A549 (cell line): ENCODE results near the gene STIP1. TPM values are rescaled to one million over a fixed set of nuclear protein-coding genes. Genes with fewer than 3 reads are reported as not detected.

Experiments used
- ATAC-seq, 2 experiments: fragments of 200-7000 bp in 1 of 2; fragments of >200 bp in 1 of 2; cut with Nextera tagmentation in 1 of 2; cut with Tn5 transposase in 1 of 2; 3 replicates each; pipeline versions ENCODE4 v1.8.0 to v1.9.1; 2018 to 2020; ENCODE audit warnings: mild to moderate bottlenecking in 1 of 2, moderate library complexity in 1 of 2
- CTCF ChIA-PET: fragments of 300-600 bp; sonication (Branson Sonifier 250); formaldehyde crosslinking; extraction: SDS; loops from one replicate; lab custom pipeline; 2021; ENCODE audit warnings: antibody characterized with exemption, inconsistent platforms; lab: Yijun Ruan, JAX
- POLR2A ChIA-PET: fragments of 350-600 bp; formaldehyde crosslinking; extraction: SDS; loops from one replicate; lab custom pipeline; 2021; ENCODE audit warnings: antibody characterized with exemption, inconsistent platforms; lab: Yijun Ruan, JAX
- DNase-seq, 2 experiments: peaks; one replicate each; pipeline versions ENCODE4 v3.0.0 to v3.0.0-alpha.2; 2011 to 2016; ENCODE audit warnings: low read depth in 1 of 2, low spot score in 1 of 2
- FAIRE-seq: peaks from 2 replicates; lab custom pipeline; 2011; peaks lifted over from hg19 to GRCh38; lab: Jason Lieb, UNC
- H3K27ac ChIP-seq, 2 experiments: fragments of >200 bp; sonication (Bioruptor Twin); formaldehyde crosslinking; 3 replicates each; pipeline ENCODE4 v1.5.1; 2016 to 2017
- H3K4me1 ChIP-seq: fragments of >200 bp; sonication (Bioruptor Twin); formaldehyde crosslinking; 3 replicates; pipeline ENCODE4 v1.6.1; 2016
- H3K4me2 ChIP-seq: fragments of >200 bp; sonication (Bioruptor Twin); formaldehyde crosslinking; 3 replicates; pipeline ENCODE4 v1.6.1; 2016
- H3K4me3 ChIP-seq: fragments of >200 bp; sonication (Bioruptor Twin); formaldehyde crosslinking; 3 replicates; pipeline ENCODE4 v1.5.1; 2016
- H3K9me3 ChIP-seq: fragments of >200 bp; sonication (Bioruptor Twin); formaldehyde crosslinking; 3 replicates; pipeline ENCODE4 v1.6.1; 2016
- CBX2 ChIP-seq: fragments of 200-600 bp; sonication (generic); IDR thresholded peaks from 2 replicates; pipeline ENCODE4 v1.6.1; 2016; ENCODE audit warnings: low read depth, mild to moderate bottlenecking, borderline replicate concordance
- CBX8 ChIP-seq: fragments of 200-600 bp; sonication (generic); IDR thresholded peaks from 2 replicates; pipeline ENCODE4 v1.6.1; 2016
- CHD4 ChIP-seq: fragments of 200-600 bp; sonication (generic); IDR thresholded peaks from 2 replicates; pipeline ENCODE4 v1.6.1; 2016; ENCODE audit warnings: antibody characterized with exemption, mild to moderate bottlenecking, borderline replicate concordance
- E2F6 ChIP-seq: IDR thresholded peaks from 2 replicates; pipeline ENCODE4 v1.6.1; 2012; ENCODE audit warnings: low read depth, borderline replicate concordance
- EP300 ChIP-seq, 2 experiments: fragments of >200 bp; sonication (Bioruptor Twin); formaldehyde crosslinking; IDR thresholded peaks; 2 replicates in 1 of 2; 3 replicates in 1 of 2; pipeline ENCODE4 v1.6.1; 2016 to 2017
- ESRRA ChIP-seq: fragments of 150-350 bp; IDR thresholded peaks from 2 replicates; pipeline ENCODE4 v1.6.1; 2014; ENCODE audit warnings: mild to moderate bottlenecking, low read length, borderline replicate concordance
- FOSL2 ChIP-seq, 2 experiments: fragments of 450-650 bp in 1 of 2; fragments of >200 bp in 1 of 2; sonication (Bioruptor Twin) in 1 of 2; formaldehyde crosslinking; IDR thresholded peaks; 2 replicates each; pipeline versions ENCODE4 v1.5.0 to v1.6.1; 2016 to 2020; ENCODE audit warnings: mild to moderate bottlenecking in 1 of 2, moderate library complexity in 1 of 2
- FOXS1 ChIP-seq: fragments of 250-450 bp; sonication (Bioruptor Pico); IDR thresholded peaks from 2 replicates; pipeline ENCODE4 v1.5.0; 2020; ENCODE audit warnings: mild to moderate bottlenecking, moderate library complexity
- HEYL ChIP-seq: fragments of 250-450 bp; sonication (Bioruptor Pico); IDR thresholded peaks from 2 replicates; pipeline ENCODE4 v1.8.0; 2021; ENCODE audit warnings: mild to moderate bottlenecking, moderate library complexity
- HMGXB4 ChIP-seq: fragments of 250-450 bp; sonication (Bioruptor Pico); IDR thresholded peaks from 2 replicates; pipeline ENCODE4 v1.5.0; 2021; ENCODE audit warnings: mild to moderate bottlenecking, moderate library complexity, borderline replicate concordance
- HOXB13 ChIP-seq: fragments of 250-450 bp; sonication (Bioruptor Pico); IDR thresholded peaks from 2 replicates; pipeline ENCODE4 v1.5.0; 2020; ENCODE audit warnings: low read depth, mild to moderate bottlenecking, moderate library complexity
- JUN ChIP-seq, 2 experiments: fragments of >200 bp; sonication (Bioruptor Twin); formaldehyde crosslinking; IDR thresholded peaks; 2 replicates in 1 of 2; 3 replicates in 1 of 2; pipeline ENCODE4 v1.6.1; 2016 to 2017
- JUNB ChIP-seq: fragments of >200 bp; sonication (Bioruptor Twin); formaldehyde crosslinking; IDR thresholded peaks from 2 replicates; pipeline ENCODE4 v1.6.1; 2016
- MAZ ChIP-seq: fragments of 150-350 bp; IDR thresholded peaks from 2 replicates; pipeline ENCODE4 v1.6.1; 2014; ENCODE audit warnings: antibody characterized with exemption, low read depth, low read length, borderline replicate concordance
- NFE2L2 ChIP-seq: fragments of 150-350 bp; conservative IDR thresholded peaks from 2 replicates; pipeline ENCODE4 v1.6.1; 2014; ENCODE audit warnings: low read length
- NPAS2 ChIP-seq: fragments of 250-450 bp; sonication (Bioruptor Pico); IDR thresholded peaks from 2 replicates; pipeline ENCODE4 v1.8.0; 2022; ENCODE audit warnings: mild to moderate bottlenecking, moderate library complexity, borderline replicate concordance
- POLR2A ChIP-seq: IDR thresholded peaks from 2 replicates; pipeline ENCODE4 v1.6.1; 2012; ENCODE audit warnings: mild to moderate bottlenecking, low read length
- POLR2AphosphoS2 ChIP-seq: conservative IDR thresholded peaks from 2 replicates; pipeline ENCODE4 v1.6.1; 2012; ENCODE audit warnings: low read length, improper control_type of control experiment, inconsistent platforms
- RAD21 ChIP-seq, 2 experiments: fragments of >200 bp in 1 of 2; sonication (Bioruptor Twin) in 1 of 2; formaldehyde crosslinking in 1 of 2; IDR thresholded peaks in 1 of 2; conservative IDR thresholded peaks in 1 of 2; 2 replicates in 1 of 2; 3 replicates in 1 of 2; pipeline ENCODE4 v1.6.1; 2012 to 2018; ENCODE audit warnings: inconsistent platforms in 1 of 2
- RNF2 ChIP-seq: fragments of 200-600 bp; sonication (generic); IDR thresholded peaks from 2 replicates; pipeline ENCODE4 v1.6.1; 2016; ENCODE audit warnings: low read depth, mild to moderate bottlenecking, antibody characterized with exemption, moderate library complexity, borderline replicate concordance
- TFCP2L1 ChIP-seq: fragments of 250-450 bp; sonication (Bioruptor Pico); IDR thresholded peaks from 2 replicates; pipeline ENCODE4 v1.5.0; 2021; ENCODE audit warnings: mild to moderate bottlenecking
- TP53 ChIP-seq: fragments of 250-450 bp; sonication (Bioruptor Pico); IDR thresholded peaks from 2 replicates; pipeline ENCODE4 v1.5.0; 2021; ENCODE audit warnings: mild to moderate bottlenecking, moderate library complexity
- ZNF302 ChIP-seq: fragments of 250-450 bp; sonication (Bioruptor Pico); IDR thresholded peaks from 2 replicates; pipeline ENCODE4 v1.9.0; 2021; ENCODE audit warnings: inconsistent platforms, mild to moderate bottlenecking, moderate library complexity
- ZSCAN20 ChIP-seq: fragments of 250-450 bp; sonication (Bioruptor Pico); IDR thresholded peaks from 2 replicates; pipeline ENCODE4 v1.8.0; 2022; ENCODE audit warnings: mild to moderate bottlenecking, moderate library complexity
- WGBS: methylation state at CpG from one replicate; pipeline ENCODE4 v1.1.6; 2017; ENCODE audit errors: missing lambda C conversion rate; 5-methylcytosine and 5-hydroxymethylcytosine counted together
- polyA plus RNA-seq, 4 experiments: library from polyadenylated mRNA; depleted of rRNA in 3 of 4; stranded (reverse); fragments of >200 nt; fragmentation: RNase III in 1 of 4; extraction: RNeasy Plus Mini Kit Qiagen cat#74134 plus additional on column Dnase treatment in 1 of 4; gene quantifications; 2 replicates in 3 of 4; 3 replicates in 1 of 4; pipeline ENCODE4 v1.2.3, GENCODE V29; 2011 to 2017
- TF ChIP-seq, protein P1 (sequence below): IDR thresholded peaks from 2 replicates; pipeline ENCODE4 v1.6.1; 2012
- TF ChIP-seq, protein P2 (sequence below): fragments of 250-450 bp; sonication (Bioruptor Pico); IDR thresholded peaks from 2 replicates; pipeline ENCODE4 v1.5.0; 2020; ENCODE audit warnings: low read depth, mild to moderate bottlenecking, moderate library complexity
- TF ChIP-seq, protein P3 (sequence below): fragments of >200 bp; sonication (Bioruptor Twin); formaldehyde crosslinking; IDR thresholded peaks from 3 replicates; pipeline ENCODE4 v1.5.1; 2016

The STIP1 gene
- polyA plus RNA-seq, 2 of the 4 experiments (the other 2 are of a cell fraction), result 288 to 297 TPM

DNA sequence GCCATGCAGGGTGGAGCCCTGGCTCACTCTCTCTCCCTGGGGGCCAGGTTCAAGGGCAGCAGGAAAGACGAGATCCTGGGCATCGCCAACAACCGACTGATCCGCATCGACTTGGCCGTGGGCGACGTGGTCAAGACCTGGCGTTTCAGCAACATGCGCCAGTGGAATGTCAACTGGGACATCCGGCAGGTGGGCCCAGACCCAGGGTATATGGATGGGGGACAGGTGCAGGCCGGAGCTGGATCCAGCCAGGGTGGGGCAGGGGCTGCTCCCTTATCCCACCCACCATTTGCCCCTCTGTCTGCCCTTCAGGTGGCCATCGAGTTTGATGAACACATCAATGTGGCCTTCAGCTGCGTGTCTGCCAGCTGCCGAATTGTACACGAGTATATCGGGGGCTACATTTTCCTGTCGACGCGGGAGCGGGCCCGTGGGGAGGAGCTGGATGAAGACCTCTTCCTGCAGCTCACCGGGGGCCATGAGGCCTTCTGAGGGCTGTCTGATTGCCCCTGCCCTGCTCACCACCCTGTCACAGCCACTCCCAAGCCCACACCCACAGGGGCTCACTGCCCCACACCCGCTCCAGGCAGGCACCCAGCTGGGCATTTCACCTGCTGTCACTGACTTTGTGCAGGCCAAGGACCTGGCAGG, 37.2 kb downstream of the STIP1 start:
- ATAC-seq (no peak), FAIRE-seq (no peak), DNase-seq (no peak)
- no peak overlapping the region for H3K4me3 ChIP-seq
- no peak for TF ChIP-seq FOXS1
- no peak for TF ChIP-seq NPAS2 (CRISPR knock-in tag)
- no peak for TF ChIP-seq TP53 (CRISPR knock-in tag)
- TF ChIP-seq MAZ, result no peak
- TF ChIP-seq, protein P1, sequence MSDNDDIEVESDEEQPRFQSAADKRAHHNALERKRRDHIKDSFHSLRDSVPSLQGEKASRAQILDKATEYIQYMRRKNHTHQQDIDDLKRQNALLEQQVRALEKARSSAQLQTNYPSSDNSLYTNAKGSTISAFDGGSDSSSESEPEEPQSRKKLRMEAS, result no peak
- no peak for TF ChIP-seq HMGXB4 (CRISPR knock-in tag)
- no peak for TF ChIP-seq HEYL
- TF ChIP-seq RNF2, result no peak
- no peak for TF ChIP-seq POLR2AphosphoS2
- no peak for TF ChIP-seq RAD21 (conservative IDR thresholded peaks at IDR 0.05 in 1 of 2, IDR thresholded peaks at IDR 0.05 in 1 of 2)
- no peak for TF ChIP-seq CHD4
- no peak for TF ChIP-seq CBX8
- TF ChIP-seq CBX2, result no peak
- TF ChIP-seq POLR2A, result no peak
- TF ChIP-seq ZNF302 (CRISPR knock-in tag), result no peak
- no peak for TF ChIP-seq NFE2L2
- TF ChIP-seq, protein P2, sequence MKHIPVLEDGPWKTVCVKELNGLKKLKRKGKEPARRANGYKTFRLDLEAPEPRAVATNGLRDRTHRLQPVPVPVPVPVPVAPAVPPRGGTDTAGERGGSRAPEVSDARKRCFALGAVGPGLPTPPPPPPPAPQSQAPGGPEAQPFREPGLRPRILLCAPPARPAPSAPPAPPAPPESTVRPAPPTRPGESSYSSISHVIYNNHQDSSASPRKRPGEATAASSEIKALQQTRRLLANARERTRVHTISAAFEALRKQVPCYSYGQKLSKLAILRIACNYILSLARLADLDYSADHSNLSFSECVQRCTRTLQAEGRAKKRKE (CRISPR knock-in tag), result no peak
- no peak for TF ChIP-seq ESRRA
- WGBS, result 90% methylated on average over 24 of the region's 24 CpGs
- H3K9me3 ChIP-seq, result no peaks in the 10 kb centered on the region
- H3K4me1 ChIP-seq, result peaks cover 26% of the 10 kb centered on the region
- CTCF ChIA-PET, result interaction anchor here (1.0 to 19.9 kb wide), 8 partner anchors 8 to 182 kb away, joined by 3 to 254 read pairs (median 6); partner anchors contain the start of genes ESRRA, FERMT3, PLCB3 and STIP1
- POLR2A ChIA-PET, result no interaction called here
- no peak overlapping the region for H3K4me2 ChIP-seq
- no peak overlapping the region for H3K27ac ChIP-seq

DNA sequence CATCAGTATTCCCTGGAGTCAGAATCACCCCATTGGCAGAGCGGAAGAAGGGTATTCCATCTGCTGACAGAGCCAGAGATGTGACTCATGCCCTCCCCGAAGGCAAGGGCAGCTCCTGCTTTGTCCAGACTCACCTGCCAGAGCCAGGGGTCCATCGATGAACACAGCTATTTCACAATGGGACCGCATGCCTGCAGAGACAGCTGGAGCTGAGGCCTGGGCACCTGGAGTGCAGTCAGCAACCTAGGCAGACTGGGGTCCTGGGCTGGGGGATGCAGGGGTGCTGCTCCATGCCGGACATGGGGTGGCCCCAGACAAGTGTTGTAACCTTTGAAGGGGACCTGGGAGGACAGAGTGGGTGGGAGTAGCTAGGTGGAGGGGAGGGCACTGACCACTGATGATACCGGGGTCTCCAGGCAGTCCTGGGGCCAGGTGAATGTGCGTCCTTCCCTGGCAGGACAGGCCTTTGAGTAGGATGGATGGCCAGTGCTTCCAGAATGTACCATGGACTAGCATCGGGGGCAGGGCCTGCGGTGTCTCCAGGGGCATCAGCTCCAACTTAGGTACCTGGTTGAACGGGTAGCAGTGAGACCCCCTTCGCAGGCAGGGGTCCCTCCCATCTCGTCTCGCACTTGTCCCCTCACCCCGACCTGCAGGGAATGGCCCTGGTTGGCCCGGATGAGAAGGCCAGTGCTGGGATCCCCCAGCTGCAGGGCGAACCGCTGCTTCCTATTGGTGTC, 38.4 kb downstream of the STIP1 start:
- 86% methylated on average over 14 of the region's 17 CpGs for WGBS
- Histone ChIP-seq H3K9me3 (no peaks in the 10 kb centered on the region), H3K4me2 (no peak overlapping the region), H3K4me1 (peaks cover 26% of the 10 kb centered on the region), H3K27ac (no peak overlapping the region), H3K4me3 (no peak overlapping the region)
- ChIA-PET POLR2A (no interaction called here), CTCF (interaction anchor here (1.4 to 19.9 kb wide), 8 partner anchors 9 to 79 kb away, joined by 3 to 254 read pairs (median 7); partner anchors contain the start of genes ESRRA, FERMT3, PLCB3 and STIP1)
- ATAC-seq (no peak), DNase-seq (no peak), FAIRE-seq (no peak)
- TF ChIP-seq RNF2 (no peak), TFCP2L1 (CRISPR knock-in tag) (no peak), JUN (IDR thresholded peaks at IDR 0.05) (no peak), JUNB (no peak), EP300 (IDR thresholded peaks at IDR 0.05) (no peak), FOSL2 (IDR thresholded peaks at IDR 0.05) (no peak), FOSL2 (CRISPR knock-in tag; IDR thresholded peaks at IDR 0.05) (no peak), ZSCAN20 (CRISPR knock-in tag) (no peak), RAD21 (conservative IDR thresholded peaks at IDR 0.05 in 1 of 2, IDR thresholded peaks at IDR 0.05 in 1 of 2) (no peak), E2F6 (no peak), FOXS1 (no peak), HOXB13 (no peak)
- TF ChIP-seq, protein P3, sequence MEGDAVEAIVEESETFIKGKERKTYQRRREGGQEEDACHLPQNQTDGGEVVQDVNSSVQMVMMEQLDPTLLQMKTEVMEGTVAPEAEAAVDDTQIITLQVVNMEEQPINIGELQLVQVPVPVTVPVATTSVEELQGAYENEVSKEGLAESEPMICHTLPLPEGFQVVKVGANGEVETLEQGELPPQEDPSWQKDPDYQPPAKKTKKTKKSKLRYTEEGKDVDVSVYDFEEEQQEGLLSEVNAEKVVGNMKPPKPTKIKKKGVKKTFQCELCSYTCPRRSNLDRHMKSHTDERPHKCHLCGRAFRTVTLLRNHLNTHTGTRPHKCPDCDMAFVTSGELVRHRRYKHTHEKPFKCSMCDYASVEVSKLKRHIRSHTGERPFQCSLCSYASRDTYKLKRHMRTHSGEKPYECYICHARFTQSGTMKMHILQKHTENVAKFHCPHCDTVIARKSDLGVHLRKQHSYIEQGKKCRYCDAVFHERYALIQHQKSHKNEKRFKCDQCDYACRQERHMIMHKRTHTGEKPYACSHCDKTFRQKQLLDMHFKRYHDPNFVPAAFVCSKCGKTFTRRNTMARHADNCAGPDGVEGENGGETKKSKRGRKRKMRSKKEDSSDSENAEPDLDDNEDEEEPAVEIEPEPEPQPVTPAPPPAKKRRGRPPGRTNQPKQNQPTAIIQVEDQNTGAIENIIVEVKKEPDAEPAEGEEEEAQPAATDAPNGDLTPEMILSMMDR, result no peak
